HL-60 (cell line): ENCODE measurements around the gene ABL1.
"Not testable (repeated sequence)": the region's sequence is repeated elsewhere in the genome, so short reads cannot be mapped to it uniquely, and the experiment has no call there.

Source experiments
- DNase-seq, 2 experiments: peaks; one replicate each; pipeline ENCODE4 v3.0.0-alpha.2; 2010 to 2020; ENCODE audit warnings: low read depth in 1 of 2, low spot score in 1 of 2
- H3K27ac ChIP-seq: fragments of 250-450 bp; sonication (Bioruptor Pico); replicated peaks from 2 replicates; pipeline ENCODE4 v1.5.1; 2020; ENCODE audit warnings: mild to moderate bottlenecking, moderate library complexity
- H3K27me3 ChIP-seq: fragments of 250-450 bp; sonication (Bioruptor Pico); 2 replicates; pipeline ENCODE4 v1.5.1; 2021; ENCODE audit warnings: mild to moderate bottlenecking, moderate library complexity; ENCODE audit not compliant: insufficient read depth, poor library complexity, severe bottlenecking
- H3K4me3 ChIP-seq: replicated peaks from 2 replicates; pipeline ENCODE4 v1.5.1; 2011; ENCODE audit warnings: mild to moderate bottlenecking, control low read depth, low read length; ENCODE audit not compliant: insufficient read depth
- GABPA ChIP-seq: IDR thresholded peaks from 2 replicates; pipeline ENCODE4 v1.6.1; 2012; ENCODE audit warnings: low read depth
- POLR2AphosphoS5 ChIP-seq: IDR thresholded peaks from 2 replicates; pipeline ENCODE4 v1.6.1; 2012; ENCODE audit warnings: low read depth
- SPI1 ChIP-seq: IDR thresholded peaks from 2 replicates; pipeline ENCODE4 v1.6.1; 2012; ENCODE audit warnings: low read depth, mild to moderate bottlenecking, borderline replicate concordance
- TF ChIP-seq, protein P1 (sequence below): IDR thresholded peaks from 2 replicates; pipeline ENCODE4 v1.6.1; 2012; ENCODE audit warnings: low read depth; ENCODE audit not compliant: insufficient replicate concordance
- TF ChIP-seq, protein P2 (sequence below): IDR thresholded peaks from one replicate; pipeline ENCODE4 v1.5.1; 2011; ENCODE audit warnings: low read length, control low read depth, inconsistent platforms; ENCODE audit not compliant: insufficient read depth

ABL1 gene

DNA sequence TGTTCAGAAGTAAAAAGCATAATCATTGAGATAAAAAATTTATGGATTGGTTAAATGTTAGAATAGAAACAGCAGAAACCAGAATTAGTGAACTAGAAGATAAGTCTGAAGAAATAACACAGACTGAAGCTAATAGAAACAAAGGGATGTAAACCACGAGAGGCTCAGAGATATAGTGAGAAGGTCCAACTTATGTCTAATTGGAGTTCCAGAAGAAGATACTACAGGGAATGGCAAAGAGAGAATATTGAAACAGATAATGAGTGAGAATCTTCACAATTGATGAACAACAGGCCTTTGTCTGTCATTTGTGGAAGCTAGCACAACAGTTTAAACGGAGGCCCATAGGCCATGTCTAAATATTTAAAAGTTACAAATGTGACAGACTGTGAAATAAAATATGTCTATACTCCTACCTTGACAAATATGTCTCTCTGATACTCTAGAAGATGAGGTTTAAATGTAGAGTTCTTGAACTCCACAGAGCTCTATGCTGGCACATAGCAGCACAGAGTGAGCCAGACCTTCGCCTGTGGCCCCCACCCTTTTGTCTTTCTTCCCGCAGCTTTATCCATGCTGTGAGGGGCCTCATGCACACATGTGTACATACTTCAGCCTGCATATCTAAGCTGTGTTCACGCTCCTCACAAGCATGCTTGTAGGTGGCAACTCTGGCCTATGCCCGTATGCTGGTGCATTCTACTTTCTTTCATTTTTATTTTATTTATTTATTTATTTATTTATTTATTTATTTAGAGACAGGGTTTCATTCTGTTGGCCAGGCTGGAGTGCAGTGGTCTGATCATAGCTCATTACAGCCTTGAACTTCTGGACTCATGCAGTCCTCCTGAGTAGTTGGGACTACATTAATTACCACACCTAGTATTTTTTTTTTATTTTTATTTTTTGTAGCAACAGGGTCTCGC, 45.0 kb upstream of the ABL1 start:
- no peak for TF ChIP-seq SPI1
- TF ChIP-seq, protein P1, sequence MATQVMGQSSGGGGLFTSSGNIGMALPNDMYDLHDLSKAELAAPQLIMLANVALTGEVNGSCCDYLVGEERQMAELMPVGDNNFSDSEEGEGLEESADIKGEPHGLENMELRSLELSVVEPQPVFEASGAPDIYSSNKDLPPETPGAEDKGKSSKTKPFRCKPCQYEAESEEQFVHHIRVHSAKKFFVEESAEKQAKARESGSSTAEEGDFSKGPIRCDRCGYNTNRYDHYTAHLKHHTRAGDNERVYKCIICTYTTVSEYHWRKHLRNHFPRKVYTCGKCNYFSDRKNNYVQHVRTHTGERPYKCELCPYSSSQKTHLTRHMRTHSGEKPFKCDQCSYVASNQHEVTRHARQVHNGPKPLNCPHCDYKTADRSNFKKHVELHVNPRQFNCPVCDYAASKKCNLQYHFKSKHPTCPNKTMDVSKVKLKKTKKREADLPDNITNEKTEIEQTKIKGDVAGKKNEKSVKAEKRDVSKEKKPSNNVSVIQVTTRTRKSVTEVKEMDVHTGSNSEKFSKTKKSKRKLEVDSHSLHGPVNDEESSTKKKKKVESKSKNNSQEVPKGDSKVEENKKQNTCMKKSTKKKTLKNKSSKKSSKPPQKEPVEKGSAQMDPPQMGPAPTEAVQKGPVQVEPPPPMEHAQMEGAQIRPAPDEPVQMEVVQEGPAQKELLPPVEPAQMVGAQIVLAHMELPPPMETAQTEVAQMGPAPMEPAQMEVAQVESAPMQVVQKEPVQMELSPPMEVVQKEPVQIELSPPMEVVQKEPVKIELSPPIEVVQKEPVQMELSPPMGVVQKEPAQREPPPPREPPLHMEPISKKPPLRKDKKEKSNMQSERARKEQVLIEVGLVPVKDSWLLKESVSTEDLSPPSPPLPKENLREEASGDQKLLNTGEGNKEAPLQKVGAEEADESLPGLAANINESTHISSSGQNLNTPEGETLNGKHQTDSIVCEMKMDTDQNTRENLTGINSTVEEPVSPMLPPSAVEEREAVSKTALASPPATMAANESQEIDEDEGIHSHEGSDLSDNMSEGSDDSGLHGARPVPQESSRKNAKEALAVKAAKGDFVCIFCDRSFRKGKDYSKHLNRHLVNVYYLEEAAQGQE, result no peak
- no peak for TF ChIP-seq POLR2AphosphoS5
- TF ChIP-seq, protein P2, sequence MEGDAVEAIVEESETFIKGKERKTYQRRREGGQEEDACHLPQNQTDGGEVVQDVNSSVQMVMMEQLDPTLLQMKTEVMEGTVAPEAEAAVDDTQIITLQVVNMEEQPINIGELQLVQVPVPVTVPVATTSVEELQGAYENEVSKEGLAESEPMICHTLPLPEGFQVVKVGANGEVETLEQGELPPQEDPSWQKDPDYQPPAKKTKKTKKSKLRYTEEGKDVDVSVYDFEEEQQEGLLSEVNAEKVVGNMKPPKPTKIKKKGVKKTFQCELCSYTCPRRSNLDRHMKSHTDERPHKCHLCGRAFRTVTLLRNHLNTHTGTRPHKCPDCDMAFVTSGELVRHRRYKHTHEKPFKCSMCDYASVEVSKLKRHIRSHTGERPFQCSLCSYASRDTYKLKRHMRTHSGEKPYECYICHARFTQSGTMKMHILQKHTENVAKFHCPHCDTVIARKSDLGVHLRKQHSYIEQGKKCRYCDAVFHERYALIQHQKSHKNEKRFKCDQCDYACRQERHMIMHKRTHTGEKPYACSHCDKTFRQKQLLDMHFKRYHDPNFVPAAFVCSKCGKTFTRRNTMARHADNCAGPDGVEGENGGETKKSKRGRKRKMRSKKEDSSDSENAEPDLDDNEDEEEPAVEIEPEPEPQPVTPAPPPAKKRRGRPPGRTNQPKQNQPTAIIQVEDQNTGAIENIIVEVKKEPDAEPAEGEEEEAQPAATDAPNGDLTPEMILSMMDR, result no peak
- TF ChIP-seq GABPA, result no peak
- H3K27me3 ChIP-seq, result no peaks in the 10 kb centered on the region
- H3K27ac ChIP-seq, result no peak overlapping the region
- no peak for DNase-seq
- no peak overlapping the region for H3K4me3 ChIP-seq

DNA sequence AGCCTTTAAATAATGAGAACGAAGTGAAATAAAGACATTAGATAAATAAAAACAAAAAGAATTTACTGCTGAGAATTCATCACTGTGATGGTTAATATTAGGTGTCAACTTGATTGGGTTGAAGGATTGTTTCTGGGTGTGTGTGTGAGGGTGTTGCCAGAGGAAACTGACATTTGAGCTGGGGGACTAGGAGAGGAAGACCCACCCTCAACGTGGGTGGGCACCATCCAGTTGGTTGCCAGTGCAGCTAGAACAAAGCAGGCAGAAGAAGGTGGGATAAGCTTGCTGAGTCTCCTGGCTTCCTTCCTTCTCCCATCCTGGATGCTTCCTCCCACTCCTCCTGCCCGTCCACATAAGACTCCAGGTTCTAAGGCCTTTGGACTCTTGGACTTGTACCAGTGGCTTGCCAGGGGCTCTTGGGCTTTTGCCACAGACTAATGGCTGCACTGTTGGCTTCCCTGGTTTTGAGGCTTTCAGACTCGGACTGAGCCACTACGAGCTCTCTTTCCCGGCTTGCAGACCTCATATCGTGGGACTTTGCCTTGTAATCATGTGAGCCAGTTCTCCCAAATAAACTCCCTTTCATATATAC, 43.7 kb upstream of the ABL1 start:
- Histone ChIP-seq H3K27ac (no peak overlapping the region), H3K4me3 (no peak overlapping the region), H3K27me3 (no peaks in the 10 kb centered on the region)
- DNase-seq, result no peak
- TF ChIP-seq POLR2AphosphoS5, result no peak
- TF ChIP-seq, protein P1, result no peak
- TF ChIP-seq GABPA, result no peak
- TF ChIP-seq, protein P2, result no peak
- TF ChIP-seq SPI1, result no peak

DNA sequence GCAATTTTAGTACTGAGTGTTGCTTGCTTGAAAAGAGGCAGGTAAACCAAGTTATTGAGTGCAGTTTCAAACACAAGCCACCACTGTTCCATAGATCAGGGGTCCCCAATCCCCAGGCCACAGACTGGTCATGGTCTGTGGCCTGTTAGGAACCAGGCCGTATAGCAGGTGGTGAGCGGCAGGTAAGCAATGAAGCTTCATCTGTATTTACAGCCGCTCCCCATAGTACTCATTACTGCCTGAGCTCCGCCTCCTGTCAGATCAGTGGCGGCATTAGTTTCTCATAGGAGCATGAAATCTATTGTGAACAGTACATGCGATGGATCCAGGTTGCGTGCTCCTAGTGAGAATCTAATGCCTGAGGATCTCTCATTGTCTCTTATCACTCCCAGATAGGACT, 41.5 kb upstream of the ABL1 start:
- DNase-seq, result no peak
- Histone ChIP-seq H3K27ac (no peak overlapping the region), H3K4me3 (no peak overlapping the region), H3K27me3 (no peaks in the 10 kb centered on the region)
- TF ChIP-seq, protein P1, result no peak
- TF ChIP-seq GABPA (no peak), POLR2AphosphoS5 (no peak), SPI1 (no peak)
- TF ChIP-seq, protein P2, result no peak

DNA sequence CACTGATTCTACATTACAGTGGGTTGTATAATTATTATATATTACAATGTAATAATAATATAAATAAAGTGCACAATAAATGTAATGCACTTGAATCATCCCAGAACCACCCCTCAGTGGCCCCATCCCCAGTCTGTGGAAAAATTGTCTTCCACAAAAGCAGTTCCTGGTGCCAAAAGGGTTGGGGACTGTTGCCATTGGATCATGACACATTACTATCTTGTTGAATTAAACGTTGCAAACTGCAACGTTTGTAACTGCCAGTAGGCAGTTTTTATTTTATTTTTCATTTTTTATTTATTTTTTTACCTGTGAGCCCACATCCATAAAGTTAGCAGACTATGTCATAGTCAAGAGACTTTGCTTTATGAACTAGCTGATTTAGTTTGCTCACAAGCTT, 41.0 kb upstream of the ABL1 start:
- not testable (repeated sequence) for H3K27me3 ChIP-seq, H3K27ac ChIP-seq, DNase-seq, H3K4me3 ChIP-seq

DNA sequence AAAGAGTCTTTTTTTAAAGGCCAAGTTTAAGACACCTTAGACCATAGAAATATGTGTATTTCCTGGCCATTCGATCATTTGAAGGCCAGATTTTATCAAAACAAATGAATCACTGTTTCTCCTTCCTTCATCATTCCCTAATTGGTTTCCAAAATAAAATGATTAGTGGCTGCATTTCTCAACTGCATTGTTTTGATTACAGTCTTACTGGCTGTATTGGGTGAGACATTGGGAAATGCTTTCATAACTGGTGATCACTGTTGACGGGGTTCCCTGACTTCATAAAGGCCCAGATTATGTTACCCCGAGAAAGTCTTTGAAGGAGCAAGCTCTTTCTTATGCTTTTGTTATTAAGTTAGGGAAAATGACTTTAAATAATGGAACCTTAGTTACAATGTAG, 40.6 kb upstream of the ABL1 start:
- H3K27ac ChIP-seq, DNase-seq, H3K4me3 ChIP-seq, H3K27me3 ChIP-seq: not testable (repeated sequence)
